Measurements from ENCODE around the gene TBX2.
"Not testable (repeated sequence)": the region's sequence is repeated elsewhere in the genome, so short reads cannot be mapped to it uniquely, and the experiment has no call there.

Gene TBX2

GRCh38 chr17:61442878-61443474 lies 43.3 kb downstream of the TBX2 start:
- DNase-seq (ENCODE audit: insufficient read length, low spot score) = no peak
- no peak for FAIRE-seq
- no peak for TF ChIP-seq POLR2A (IDR thresholded peaks at IDR 0.05; ENCODE audit: low read depth, low read length)

DNA sequence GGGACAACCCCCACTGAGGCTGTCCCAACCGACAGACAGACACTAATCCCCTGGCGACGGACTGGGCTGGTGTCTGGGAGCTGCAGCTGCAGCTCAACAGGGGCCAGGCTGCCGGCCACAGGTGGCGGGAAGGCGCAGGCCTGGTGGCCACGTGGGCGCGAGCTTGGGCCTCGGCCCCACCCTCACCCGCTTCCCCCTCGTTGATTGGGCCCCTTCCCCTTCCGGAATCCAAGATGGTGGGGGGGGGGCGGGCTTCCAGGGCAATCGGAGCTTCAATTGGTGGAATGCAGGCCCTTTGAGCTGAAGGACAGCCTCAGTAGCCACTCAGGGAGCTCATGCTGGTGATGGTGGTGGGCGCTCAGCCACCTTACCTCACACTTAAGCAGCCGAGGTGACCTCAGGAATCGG lies 43.8 kb downstream of the TBX2 start:
- FAIRE-seq (no peak), DNase-seq (ENCODE audit: insufficient read length, low spot score) (no peak)
- no peak for TF ChIP-seq POLR2A (IDR thresholded peaks at IDR 0.05; ENCODE audit: low read depth, low read length)

DNA sequence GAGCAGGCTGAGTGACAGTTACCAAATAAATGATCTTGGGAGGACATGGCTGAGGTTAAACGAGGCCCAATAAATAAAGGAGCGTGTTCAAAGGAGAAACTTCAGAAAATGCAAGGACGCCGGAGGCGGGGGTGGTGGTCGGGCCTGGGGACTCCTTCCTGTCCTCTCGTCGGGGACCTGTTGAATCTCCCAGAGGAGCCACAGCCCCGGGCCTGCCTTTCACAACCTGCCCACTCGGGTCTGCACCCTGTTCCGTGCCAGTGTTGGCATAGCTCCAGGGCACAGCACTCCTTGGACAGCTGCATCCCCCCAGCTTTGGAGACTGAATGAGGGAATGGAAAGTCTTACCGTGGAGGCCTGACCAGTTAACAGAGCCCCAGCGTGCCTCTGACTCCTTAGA lies 44.4 kb downstream of the TBX2 start:
- no peak for TF ChIP-seq POLR2A (IDR thresholded peaks at IDR 0.05; ENCODE audit: low read depth, low read length)
- FAIRE-seq = no peak
- no peak for DNase-seq (ENCODE audit: insufficient read length, low spot score)

- TF ChIP-seq POLR2A (IDR thresholded peaks at IDR 0.05; ENCODE audit: low read depth, low read length) = no peak
- peak; percentile 68 for DNase-seq (ENCODE audit: insufficient read length, low spot score)
- FAIRE-seq = peak; percentile 65
Measured at GRCh38 chr17:61444831-61445230, 45.2 kb downstream of the TBX2 start.

DNA sequence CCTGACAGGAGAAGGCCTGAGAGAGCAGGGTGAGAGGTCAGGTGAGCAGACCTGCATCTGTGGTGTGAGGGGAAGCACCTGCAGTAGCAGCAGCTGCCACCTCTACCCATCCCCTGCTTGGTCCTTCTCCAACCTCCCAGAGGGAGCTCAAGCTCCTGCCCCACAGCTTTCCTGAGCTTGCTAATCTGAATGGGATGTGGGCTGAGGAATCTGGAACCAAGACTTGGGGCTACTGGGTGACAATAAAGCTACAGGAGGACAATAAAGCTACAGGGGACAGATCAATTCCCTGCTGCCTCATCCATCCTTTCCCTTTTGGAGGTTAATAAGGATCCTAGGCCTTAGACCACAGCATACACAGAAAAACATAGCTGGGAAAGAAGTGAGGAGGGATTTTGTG lies 47.7 kb downstream of the TBX2 start:
- FAIRE-seq = no peak
- TF ChIP-seq POLR2A (IDR thresholded peaks at IDR 0.05; ENCODE audit: low read depth, low read length) = no peak
- no peak for DNase-seq (ENCODE audit: insufficient read length, low spot score)

DNA sequence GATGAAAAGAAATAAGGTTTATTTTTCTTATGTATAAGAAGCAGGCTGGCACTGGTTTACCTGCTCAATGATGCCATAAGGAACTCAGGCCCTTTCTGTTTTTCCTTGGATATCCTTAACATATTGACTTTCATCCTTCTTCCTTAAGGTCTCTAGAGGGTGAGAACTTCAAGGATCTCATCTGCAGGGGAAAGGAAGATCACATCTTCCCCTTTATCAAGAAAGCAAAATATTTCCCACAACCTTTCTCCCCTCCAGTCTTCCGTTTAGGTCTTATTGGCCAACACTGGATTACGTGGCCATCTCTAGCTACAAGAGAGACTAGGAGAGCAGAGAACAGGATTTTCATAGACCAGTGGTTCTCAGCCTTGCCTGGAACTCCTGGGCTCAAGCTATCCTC lies 48.4 kb downstream of the TBX2 start:
- DNase-seq (ENCODE audit: insufficient read length, low spot score) (no peak), FAIRE-seq (no peak)
- no peak for TF ChIP-seq POLR2A (IDR thresholded peaks at IDR 0.05; ENCODE audit: low read depth, low read length)

DNA sequence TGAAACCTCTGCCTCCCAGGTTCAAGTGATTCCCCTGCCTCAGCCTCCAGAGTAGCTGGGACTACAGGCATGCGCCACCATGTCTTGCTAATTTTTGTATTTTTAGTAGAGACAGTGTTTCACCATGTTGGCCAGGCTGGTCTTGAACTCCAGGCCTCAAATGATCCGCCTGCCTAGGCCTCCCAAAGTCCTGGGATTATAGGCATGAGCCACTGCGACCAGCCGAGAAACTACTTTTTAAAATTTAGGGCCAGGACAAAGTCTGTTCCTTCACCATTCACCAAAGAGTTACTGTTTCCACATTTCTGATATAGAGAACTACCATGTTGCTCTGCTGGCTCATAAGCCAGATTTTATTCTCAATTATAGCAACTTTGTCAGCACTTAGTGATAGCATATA lies 49.5 kb downstream of the TBX2 start:
- not testable (repeated sequence) for FAIRE-seq

GRCh38 chr17:61449707-61450640 lies 50.3 kb downstream of the TBX2 start:
- FAIRE-seq (no peak), DNase-seq (ENCODE audit: insufficient read length, low spot score) (no peak)
- no peak for TF ChIP-seq POLR2A (IDR thresholded peaks at IDR 0.05; ENCODE audit: low read depth, low read length)

More for the DNA sequence above, 49.5 kb downstream of the TBX2 start:
- DNase-seq (ENCODE audit: insufficient read length, low spot score) = not testable (repeated sequence)

GRCh38 chr17:61450641-61451537 lies 51.2 kb downstream of the TBX2 start:
- FAIRE-seq = no peak
- DNase-seq (ENCODE audit: insufficient read length, low spot score) = no peak
- TF ChIP-seq POLR2A (IDR thresholded peaks at IDR 0.05; ENCODE audit: low read depth, low read length) = no peak

DNA sequence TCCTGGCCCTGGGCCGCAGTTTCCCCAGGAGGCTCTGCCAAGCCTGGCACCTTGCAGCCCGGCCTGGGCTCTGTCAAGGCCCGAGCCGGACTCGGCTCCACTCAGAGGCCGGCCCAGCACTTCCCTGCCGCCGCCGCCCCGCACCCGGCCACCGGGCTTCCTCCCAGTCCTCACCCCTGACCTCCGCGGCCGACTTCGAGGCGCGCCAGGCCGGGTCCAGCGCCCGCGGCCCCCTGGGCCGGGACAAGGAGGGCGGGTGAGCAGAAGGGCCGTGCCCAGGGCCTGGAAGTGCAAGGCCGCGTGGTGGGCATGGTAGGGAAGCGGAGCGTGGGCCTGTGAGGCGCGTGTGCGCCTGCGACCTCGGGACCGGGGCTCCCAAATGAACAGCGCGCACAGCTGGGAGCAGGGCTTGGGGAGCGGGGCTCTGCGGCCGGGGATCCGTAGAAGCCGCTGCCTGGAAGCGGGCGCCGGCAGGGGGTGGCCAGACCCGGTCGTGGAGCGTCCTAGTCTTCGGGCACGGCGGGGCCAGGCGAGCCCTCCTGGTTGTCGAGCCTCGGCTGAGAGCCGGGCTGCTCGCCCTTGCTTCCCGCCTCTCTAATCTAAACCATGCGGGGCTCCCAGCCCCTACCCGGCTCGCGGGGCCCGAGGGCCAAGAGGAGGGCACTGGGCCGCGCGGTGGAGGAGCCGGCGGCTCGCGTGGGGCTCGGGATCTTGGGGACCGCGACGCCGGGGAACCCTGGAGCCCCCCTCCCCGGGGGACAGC lies 52.1 kb downstream of the TBX2 start:
- DNase-seq (ENCODE audit: insufficient read length, low spot score) (no peak), FAIRE-seq (no peak)
- no peak for TF ChIP-seq POLR2A (IDR thresholded peaks at IDR 0.05; ENCODE audit: low read depth, low read length)

GRCh38 chr17:61452301-61453290 lies 53.0 kb downstream of the TBX2 start, which contains the start of gene TBX4:
TBX4 (plus strand) TSS chr17:61452422; CDS start chr17:61456491, 4,069 bp downstream.
- DNase-seq (ENCODE audit: insufficient read length, low spot score) (no peak), FAIRE-seq (no peak)
- no peak for TF ChIP-seq POLR2A (IDR thresholded peaks at IDR 0.05; ENCODE audit: low read depth, low read length)
